K562 (cell line): ENCODE measurements around the gene ARHGAP15. TPM values are rescaled to one million over a fixed set of nuclear protein-coding genes. Genes with fewer than 3 reads are reported as not detected.

Source experiments
- ATAC-seq: fragments of 200-7000 bp; cut with Tn5 transposase; 3 replicates; pipeline ENCODE4 v1.9.1; 2020; ENCODE audit warnings: moderate library complexity
- BruUV-seq: library from RNA; stranded (reverse); fragments of 400-500 nt; replicated peaks from 2 replicates; lab custom pipeline; 2021; lab: Mats Ljungman, UMichigan
- CTCF ChIA-PET: fragments of 300-600 bp; formaldehyde crosslinking; extraction: SDS; loops from one replicate; lab custom pipeline; 2021; ENCODE audit warnings: low intra/inter-chr PET ratio; lab: Yijun Ruan, JAX
- POLR2A ChIA-PET: fragments of 300-600, 350-650 bp; sonication (Branson Sonifier 250); formaldehyde crosslinking; extraction: SDS; loops from one replicate; lab custom pipeline; 2021; ENCODE audit warnings: antibody characterized with exemption, inconsistent platforms; lab: Yijun Ruan, JAX
- DNase-seq, 4 experiments: peaks; one replicate each; pipeline versions ENCODE4 v3.0.0 to v3.0.0-alpha.2; 2011 to 2018; ENCODE audit warnings: low spot score in 3 of 4, mixed read lengths in 3 of 4; ENCODE audit errors: extremely low read depth in 1 of 4
- FAIRE-seq: peaks from 2 replicates; lab custom pipeline; 2011; peaks lifted over from hg19 to GRCh38; lab: Jason Lieb, UNC
- H2AFZ ChIP-seq: 2 replicates; pipeline ENCODE4 v1.6.0; 2011; ENCODE audit warnings: low read depth, low read length, control low read depth, inconsistent platforms
- H3K27ac ChIP-seq: fragments of 200-600 bp; 3 replicates; pipeline ENCODE4 v1.8.0; 2011; ENCODE audit warnings: low read depth, mild to moderate bottlenecking, control low read depth, inconsistent platforms, low read length, moderate library complexity, mixed read lengths; ENCODE audit errors: extremely low read depth
- H3K27me3 ChIP-seq, 2 experiments: fragments of 300-600 bp in 1 of 2; 2 replicates in 1 of 2; 3 replicates in 1 of 2; pipeline versions ENCODE4 v1.6.0 to v1.8.0; 2011; ENCODE audit warnings: inconsistent platforms in 2 of 2, low read length in 2 of 2, mild to moderate bottlenecking in 1 of 2, mixed read lengths in 1 of 2, moderate library complexity in 1 of 2; ENCODE audit not compliant: control insufficient read depth in 2 of 2, insufficient read depth in 2 of 2
- H3K36me3 ChIP-seq: fragments of 300-600 bp; 3 replicates; pipeline ENCODE4 v1.8.0; 2011; ENCODE audit warnings: mild to moderate bottlenecking, low read length, inconsistent platforms; ENCODE audit not compliant: control insufficient read depth, insufficient read depth
- H3K4me1 ChIP-seq, 2 experiments: fragments of 200-600 bp in 1 of 2; replicated peaks in 1 of 2; 2 replicates in 1 of 2; 3 replicates in 1 of 2; pipeline versions ENCODE4 v1.5.1 to v1.8.0; 2011; ENCODE audit warnings: inconsistent platforms in 2 of 2, low read length in 2 of 2, mild to moderate bottlenecking in 1 of 2, mixed read lengths in 1 of 2, moderate library complexity in 1 of 2; ENCODE audit not compliant: control insufficient read depth in 2 of 2, insufficient read depth in 2 of 2
- H3K4me2 ChIP-seq: 2 replicates; pipeline ENCODE4 v1.6.1; 2011; ENCODE audit warnings: low read length, control low read depth, inconsistent platforms, mixed read lengths; ENCODE audit not compliant: insufficient read depth
- H3K4me3 ChIP-seq: fragments of 200-600 bp; sonication (generic), shearing (Covaris generic); 2 replicates; pipeline ENCODE4 v1.5.1; 2016; ENCODE audit warnings: control low read depth, inconsistent platforms
- H3K79me2 ChIP-seq: fragments of 200-600 bp; 3 replicates; pipeline ENCODE4 v1.8.0; 2011; ENCODE audit warnings: low read length, inconsistent platforms; ENCODE audit not compliant: control insufficient read depth, insufficient read depth
- H3K9ac ChIP-seq, 2 experiments: 2 replicates each; pipeline versions ENCODE4 v1.6.0 to v1.6.1; 2011; ENCODE audit warnings: low read depth in 2 of 2, low read length in 2 of 2, control low read depth in 1 of 2, inconsistent platforms in 1 of 2, mild to moderate bottlenecking in 1 of 2, mixed read lengths in 1 of 2; ENCODE audit not compliant: insufficient read depth in 1 of 2
- H3K9me1 ChIP-seq: one replicate; pipeline ENCODE4 v1.6.0; 2011; ENCODE audit warnings: inconsistent platforms, mild to moderate bottlenecking, low read length, moderate library complexity; ENCODE audit not compliant: control insufficient read depth, insufficient read depth
- H3K9me3 ChIP-seq: replicated peaks from 2 replicates; pipeline ENCODE4 v1.5.1; 2011; ENCODE audit warnings: low read depth, low read length, inconsistent platforms; ENCODE audit not compliant: control insufficient read depth, insufficient read depth
- H4K20me1 ChIP-seq: replicated peaks from 2 replicates; pipeline ENCODE4 v1.6.1; 2011; ENCODE audit warnings: low read length, inconsistent platforms, mixed read lengths; ENCODE audit not compliant: control insufficient read depth, insufficient read depth
- ARID2 ChIP-seq: fragments of 450-650 bp; IDR thresholded peaks from 2 replicates; pipeline ENCODE4 v1.6.1; 2017; ENCODE audit warnings: antibody characterized with exemption, mild to moderate bottlenecking
- ARNT ChIP-seq, 2 experiments: fragments of 450-650 bp; IDR thresholded peaks; 2 replicates each; pipeline ENCODE4 v1.6.1; 2016; ENCODE audit warnings: mild to moderate bottlenecking in 1 of 2
- BRD4 ChIP-seq: fragments of 200-600 bp; sonication (generic); IDR thresholded peaks from 2 replicates; pipeline ENCODE4 v1.6.1; 2017; ENCODE audit warnings: inconsistent platforms
- ETV6 ChIP-seq, 3 experiments: fragments of 150-350 bp in 1 of 3; sonication (generic) in 1 of 3; formaldehyde crosslinking in 1 of 3; IDR thresholded peaks; 2 replicates each; pipeline versions ENCODE4 v1.6.1 to v1.8.0; 2014 to 2022; ENCODE audit warnings: borderline replicate concordance in 2 of 3, low read depth in 2 of 3, antibody characterized with exemption in 1 of 3, low read length in 1 of 3, mild to moderate bottlenecking in 1 of 3, missing genetic modification reagents in 1 of 3
- HDAC6 ChIP-seq: IDR thresholded peaks from 2 replicates; pipeline ENCODE4 v1.6.1; 2012; ENCODE audit warnings: low read depth, mild to moderate bottlenecking, control low read depth, inconsistent platforms, low read length, moderate library complexity
- MBD1 ChIP-seq: fragments of 250-450 bp; sonication (Bioruptor Pico); IDR thresholded peaks from 2 replicates; pipeline ENCODE4 v1.8.0; 2022; ENCODE audit warnings: inconsistent platforms
- MTA3 ChIP-seq: fragments of 450-650 bp; formaldehyde crosslinking; IDR thresholded peaks from 2 replicates; pipeline ENCODE4 v1.6.1; 2017; ENCODE audit warnings: mild to moderate bottlenecking, borderline replicate concordance
- NONO ChIP-seq, 2 experiments: fragments of 200-400 bp in 1 of 2; fragments of 450-650 bp in 1 of 2; formaldehyde crosslinking in 1 of 2; IDR thresholded peaks; 2 replicates each; pipeline ENCODE4 v1.6.1; 2017; ENCODE audit warnings: low read depth in 2 of 2, mild to moderate bottlenecking in 2 of 2, moderate library complexity in 2 of 2, low read length in 1 of 2
- SIN3B ChIP-seq: fragments of 450-650 bp; IDR thresholded peaks from 2 replicates; pipeline ENCODE4 v1.6.1; 2017; ENCODE audit warnings: low read depth, mild to moderate bottlenecking, moderate library complexity
- TBL1XR1 ChIP-seq, 2 experiments: IDR thresholded peaks; 2 replicates each; pipeline ENCODE4 v1.6.1; 2012; ENCODE audit warnings: improper control_type of control experiment in 2 of 2, low read length in 2 of 2, mild to moderate bottlenecking in 1 of 2
- ZNF12 ChIP-seq: sonication (generic); formaldehyde crosslinking; IDR thresholded peaks from 2 replicates; pipeline ENCODE4 v1.4.0; 2020; ENCODE audit warnings: mild to moderate bottlenecking, missing genetic modification reagents
- ZNF324 ChIP-seq: fragments of 250-450 bp; sonication (Bioruptor Pico); IDR thresholded peaks from 2 replicates; pipeline ENCODE4 v1.4.0; 2020; ENCODE audit warnings: mild to moderate bottlenecking
- ZNF511 ChIP-seq: sonication (generic); formaldehyde crosslinking; IDR thresholded peaks from 2 replicates; pipeline ENCODE4 v1.8.0; 2022; ENCODE audit warnings: mild to moderate bottlenecking, missing genetic modification reagents
- ZNF518B ChIP-seq: fragments of 250-450 bp; sonication (Bioruptor Pico); IDR thresholded peaks from 2 replicates; pipeline ENCODE4 v1.5.0; 2021; ENCODE audit warnings: mild to moderate bottlenecking, moderate library complexity
- WGBS: fragments of 100-300 bp; shearing (Covaris generic); methylation state at CpG from one replicate; pipeline ENCODE4 v1.1.6; 2016; ENCODE audit warnings: low coverage, mixed read lengths; ENCODE audit not compliant: insufficient coverage; ENCODE audit errors: missing lambda C conversion rate; 5-methylcytosine and 5-hydroxymethylcytosine counted together
- in situ Hi-C: fragments of 300-500 bp; cut with MboI; formaldehyde crosslinking; loops from 4 replicates; pipeline ENCODE4 v1.15.0; 2018; ENCODE audit warnings: inconsistent platforms, mixed read lengths
- intact Hi-C: fragments of 100-400 bp; cut with micrococcal nuclease; formaldehyde crosslinking; loops from 2 replicates; pipeline ENCODE4 v1.14.2; 2022
- polyA plus RNA-seq, 8 experiments: library from polyadenylated mRNA; depleted of rRNA in 4 of 8; stranded (reverse) in 5 of 8; unstranded in 3 of 8; fragments of >200 nt; fragmentation: Nextera tagmentation in 2 of 8; fragmentation: Illumina TruSeq in 1 of 8; extraction: Ambion mirVana in 2 of 8; extraction: Trizol in 1 of 8; gene quantifications; 2 replicates each; pipeline versions ENCODE4 v1.2.1 to v1.2.3, GENCODE V29; 2011 to 2014; ENCODE audit warnings: inconsistent platforms in 1 of 8, missing spikeins in 1 of 8
- total RNA-seq, 7 experiments: library from RNA; depleted of rRNA in 6 of 7; stranded (reverse); fragments of >200 nt in 6 of 7; fragmentation: Illumina TruSeq in 2 of 7; extraction: Trizol in 2 of 7; gene quantifications; 2 replicates each; pipeline versions ENCODE4 v1.2.1 to v1.2.3, GENCODE V29; 2011 to 2021; ENCODE audit warnings: low replicate concordance in 1 of 7

Gene ARHGAP15
- total and polyA plus RNA-seq, 9 of the 15 experiments (the other 6 are each of a cell fraction or from before 2014, with no cell fraction given): 1.5 to 17.9 (median 7.9) TPM

GRCh38 chr2:143246815-143247744 is 117.9 kb downstream of the ARHGAP15 start (continued):
- TF ChIP-seq MTA3 (no peak), MBD1 (CRISPR knock-in tag) (no peak), TBL1XR1 (IDR thresholded peaks at IDR 0.05; ENCODE audit: low read length in 2 of 2) (no peak), ZNF511 (no peak)

GRCh38 chr2:143248631-143249030 is 119.4 kb downstream of the ARHGAP15 start:
- Histone ChIP-seq H3K9me1 (no peaks in the 10 kb centered on the region), H3K27ac (no peak overlapping the region), H3K4me3 (no peak overlapping the region), H3K4me2 (no peak overlapping the region), H2AFZ (no peak overlapping the region), H3K4me1 (no peaks in the 10 kb centered on the region), H3K9me3 (no peaks in the 10 kb centered on the region), H3K9ac (no peak overlapping the region), H3K36me3 (no peaks in the 10 kb centered on the region), H4K20me1 (no peaks in the 10 kb centered on the region), H3K79me2 (no peaks in the 10 kb centered on the region), H3K27me3 (no peaks in the 10 kb centered on the region)
- intact Hi-C loops: no loop called here
- CTCF ChIA-PET: no interaction called here
- WGBS: 10% methylated on average over 5 of the region's 5 CpGs
- in situ Hi-C loops: no loop called here
- no peak for DNase-seq
- no peak for FAIRE-seq
- ATAC-seq: no peak
- POLR2A ChIA-PET: no interaction called here
- BruUV-seq: no TSS peak
- TF ChIP-seq ZNF324: no peak
- TF ChIP-seq ZNF12 (CRISPR knock-in tag): no peak
- no peak for TF ChIP-seq ZNF518B (CRISPR knock-in tag)
- TF ChIP-seq ARNT (IDR thresholded peaks at IDR 0.05): no peak
- TF ChIP-seq ARID2: no peak
- TF ChIP-seq NONO (IDR thresholded peaks at IDR 0.05; ENCODE audit: low read depth in 2 of 2, low read length in 1 of 2): no peak
- no peak for TF ChIP-seq HDAC6
- no peak for TF ChIP-seq SIN3B
- TF ChIP-seq ETV6 (IDR thresholded peaks at IDR 0.05; ENCODE audit: borderline replicate concordance in 1 of 2, low read depth in 2 of 2, low read length in 1 of 2): no peak
- no peak for TF ChIP-seq ETV6 (CRISPR knock-in tag; IDR thresholded peaks at IDR 0.05; ENCODE audit: borderline replicate concordance)
- no peak for TF ChIP-seq BRD4
